Measurements from ENCODE around the gene CNN3.

The CNN3 gene

DNA sequence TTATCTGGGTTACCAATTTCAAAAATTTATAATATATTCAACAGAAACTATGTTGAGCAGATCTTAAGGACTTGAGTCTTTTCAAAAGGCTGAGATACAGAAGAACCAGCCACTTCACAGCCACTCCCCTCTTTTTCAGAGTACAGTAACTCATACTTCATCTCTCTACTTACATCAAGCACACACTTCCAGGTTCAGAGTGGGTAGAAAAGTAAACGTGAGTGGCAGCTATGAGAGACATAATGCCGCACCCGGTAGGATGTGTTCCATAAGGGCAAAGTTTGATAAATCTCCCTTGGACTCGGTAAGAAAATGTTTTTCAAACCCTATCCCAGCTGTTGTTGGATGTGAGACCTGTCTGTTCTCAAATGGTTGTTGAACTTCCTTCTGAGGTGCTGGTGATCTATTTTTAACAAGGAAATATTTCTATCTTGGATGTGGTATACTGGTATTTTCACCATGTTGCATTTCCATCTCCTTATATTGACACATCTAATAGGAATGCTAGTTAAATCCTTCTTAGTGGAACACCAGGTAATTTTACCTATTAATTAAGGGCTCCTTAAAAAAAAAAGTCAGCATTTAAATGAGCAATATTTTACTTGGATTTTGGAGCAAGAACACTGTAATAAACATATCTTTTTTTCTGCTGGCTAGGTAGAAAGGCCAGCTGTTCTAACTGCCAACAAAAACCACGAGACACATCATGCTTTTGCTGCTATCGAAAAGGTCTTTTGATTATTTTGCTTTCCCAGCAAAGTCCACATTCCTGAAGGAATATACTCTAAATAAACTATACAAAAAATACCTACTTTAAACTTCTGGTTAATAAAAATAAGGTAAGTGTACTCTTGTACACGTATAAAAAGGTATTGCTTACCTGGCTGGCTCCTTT is 28.2 kb downstream of the CNN3 start:
- no peaks in the 10 kb centered on the region for H3K4me1 Mint-ChIP-seq
- no peak overlapping the region for H3K4me3 Mint-ChIP-seq
- no peak for DNase-seq
- no peaks in the 10 kb centered on the region for H3K27me3 Mint-ChIP-seq
- peaks cover 3 to 4% of the 10 kb centered on the region in 2 donors for H3K36me3 Mint-ChIP-seq
- ATAC-seq (replicated peaks), result no peak
- no peaks in the 10 kb centered on the region for H3K9me3 Mint-ChIP-seq
- no peak overlapping the region for H3K27ac Mint-ChIP-seq

DNA sequence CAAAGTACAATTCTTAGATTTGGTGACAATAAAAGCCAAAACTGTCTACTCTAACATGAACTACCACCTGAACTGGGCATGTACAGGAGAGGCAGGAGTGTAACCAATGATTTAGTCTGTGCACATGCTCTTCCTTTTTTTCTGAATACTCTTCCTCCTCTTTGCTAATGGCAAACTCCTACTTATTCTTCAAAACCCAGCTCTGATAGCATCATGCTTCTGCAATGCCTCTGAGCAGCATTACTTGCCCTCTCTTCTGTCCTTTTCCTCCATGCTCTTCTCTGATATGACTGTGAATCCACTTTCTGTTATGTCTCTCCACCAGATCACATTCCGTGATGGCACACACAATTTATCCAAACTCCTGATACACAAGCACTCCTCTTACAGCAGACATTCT is 31.4 kb downstream of the CNN3 start:
- Mint-ChIP-seq H3K27me3 (no peaks in the 10 kb centered on the region), H3K9me3 (no peaks in the 10 kb centered on the region), H3K27ac (no peak overlapping the region), H3K36me3 (peaks cover 3 to 4% of the 10 kb centered on the region in 2 donors), H3K4me1 (no peaks in the 10 kb centered on the region), H3K4me3 (no peak overlapping the region)
- ATAC-seq (replicated peaks) (no peak), DNase-seq (no peak)

DNA sequence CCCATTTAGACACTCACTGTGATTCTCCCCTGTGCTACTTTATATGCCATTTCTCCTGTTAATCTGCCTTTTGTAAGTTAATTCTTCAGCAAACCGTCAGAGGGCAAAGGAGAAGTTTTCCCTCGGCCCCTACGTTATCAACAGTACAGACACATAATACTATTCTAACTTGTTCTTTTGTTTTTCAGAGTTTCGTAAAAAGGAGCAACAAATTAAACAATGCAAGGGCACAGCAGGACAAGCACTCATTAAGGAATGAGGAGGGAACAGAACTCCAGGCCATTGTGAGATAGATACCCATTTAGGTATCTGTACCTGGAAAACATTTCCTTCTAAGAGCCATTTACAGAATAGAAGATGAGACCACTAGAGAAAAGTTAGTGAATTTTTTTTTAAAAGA is 32.3 kb downstream of the CNN3 start:
- no peak overlapping the region for H3K4me3 Mint-ChIP-seq
- no peaks in the 10 kb centered on the region for H3K9me3 Mint-ChIP-seq
- peaks cover 3 to 7% of the 10 kb centered on the region in 2 donors for H3K36me3 Mint-ChIP-seq
- no peaks in the 10 kb centered on the region for H3K27me3 Mint-ChIP-seq
- H3K4me1 Mint-ChIP-seq, result no peaks in the 10 kb centered on the region
- no peak overlapping the region for H3K27ac Mint-ChIP-seq
- no peak for DNase-seq
- ATAC-seq (replicated peaks), result no peak

DNA sequence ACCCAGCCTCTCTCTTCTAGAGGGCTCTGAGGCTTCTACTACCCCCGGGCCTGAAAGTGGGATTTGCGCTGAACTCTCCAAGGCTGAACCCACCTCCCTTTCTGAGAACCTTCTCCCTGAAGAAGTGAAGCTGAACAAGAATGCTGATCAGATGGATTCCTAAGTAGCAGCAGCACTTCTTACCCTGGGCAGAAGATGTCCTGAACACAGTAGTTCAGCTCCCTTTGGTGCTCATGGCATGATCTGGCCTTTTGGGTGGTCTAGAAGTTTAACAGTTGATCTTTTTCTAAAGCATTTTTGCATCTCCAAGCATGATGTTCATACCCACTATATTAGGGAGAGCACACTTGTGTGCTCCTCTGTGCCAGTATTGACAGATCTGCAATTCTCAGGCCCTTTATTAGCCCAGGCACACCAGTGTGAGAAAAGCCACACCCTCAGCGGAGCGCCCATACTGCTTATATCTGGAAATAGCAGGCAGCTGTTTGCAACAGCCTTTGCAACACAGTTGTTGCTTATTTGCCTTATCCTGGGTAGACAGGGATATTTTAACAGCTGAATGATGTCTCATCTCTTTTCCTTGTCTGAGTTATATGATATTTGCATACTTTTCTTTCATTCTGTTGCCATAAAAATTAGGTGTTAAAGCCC is 34.2 kb downstream of the CNN3 start:
- Mint-ChIP-seq H3K36me3 (peaks cover 3 to 7% of the 10 kb centered on the region in 2 donors), H3K9me3 (no peaks in the 10 kb centered on the region), H3K27ac (no peak overlapping the region), H3K27me3 (no peaks in the 10 kb centered on the region), H3K4me3 (no peak overlapping the region), H3K4me1 (no peaks in the 10 kb centered on the region)
- ATAC-seq (replicated peaks) (no peak), DNase-seq (no peak)

DNA sequence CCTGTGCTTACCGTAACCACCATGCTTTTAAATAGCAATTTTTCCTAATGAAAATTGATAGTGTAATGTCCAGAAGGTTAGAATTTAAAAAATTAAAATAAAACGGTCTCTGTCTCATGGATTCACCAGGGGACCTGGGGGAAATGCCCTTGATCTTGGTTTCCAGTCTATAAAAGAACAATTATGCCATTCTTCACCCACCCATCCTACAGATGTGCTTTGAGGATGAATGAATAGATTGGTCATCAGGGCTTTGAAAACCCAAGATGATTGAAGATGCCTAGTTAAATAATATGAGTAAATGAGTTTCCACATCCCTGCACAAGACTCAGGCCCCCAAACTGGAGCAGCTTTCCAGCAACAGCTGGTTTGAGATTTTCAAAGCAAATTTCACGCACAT is 38.7 kb downstream of the CNN3 start:
- Mint-ChIP-seq H3K4me1 (peaks cover 3 to 8% of the 10 kb centered on the region in 2 donors), H3K4me3 (no peak overlapping the region), H3K9me3 (no peaks in the 10 kb centered on the region), H3K36me3 (peaks cover 0 to 3% of the 10 kb centered on the region in 2 donors), H3K27ac (no peak overlapping the region), H3K27me3 (no peaks in the 10 kb centered on the region)
- DNase-seq (no peak), ATAC-seq (replicated peaks) (no peak)

DNA sequence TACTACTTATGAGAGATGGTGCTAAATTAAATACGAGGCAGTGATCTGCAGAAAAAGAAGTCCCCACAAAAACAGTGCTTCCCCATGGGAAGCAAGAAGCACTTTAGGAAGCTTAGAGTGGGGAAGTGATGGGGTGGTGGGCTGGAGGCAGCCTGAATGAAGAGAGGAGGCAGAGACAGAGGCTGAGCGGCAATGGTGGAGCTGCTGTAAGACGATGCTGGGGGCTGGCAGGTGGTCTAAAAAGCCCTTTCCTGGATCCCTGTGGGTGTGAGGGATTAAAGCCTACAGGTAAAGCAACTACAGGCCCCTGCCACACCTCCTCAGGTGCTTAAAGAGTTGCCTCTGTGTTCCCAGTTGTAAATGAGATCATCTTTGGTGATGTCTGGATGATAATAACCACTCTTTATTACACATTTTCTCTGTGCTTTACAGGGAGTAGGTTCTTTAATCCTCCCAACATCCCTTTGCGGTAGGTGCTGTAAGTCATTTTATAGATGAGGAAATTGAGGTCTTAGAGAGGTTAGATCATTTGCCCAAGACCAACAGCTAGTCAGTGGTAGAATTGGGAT is 39.2 kb downstream of the CNN3 start:
- H3K4me1 Mint-ChIP-seq, result peaks cover 3 to 8% of the 10 kb centered on the region in 2 donors
- no peaks in the 10 kb centered on the region for H3K27me3 Mint-ChIP-seq
- DNase-seq (no peak), ATAC-seq (replicated peaks) (no peak)
- no peak overlapping the region for H3K4me3 Mint-ChIP-seq
- no peak overlapping the region for H3K27ac Mint-ChIP-seq
- H3K36me3 Mint-ChIP-seq, result peaks cover 0 to 3% of the 10 kb centered on the region in 2 donors
- H3K9me3 Mint-ChIP-seq, result no peaks in the 10 kb centered on the region

DNA sequence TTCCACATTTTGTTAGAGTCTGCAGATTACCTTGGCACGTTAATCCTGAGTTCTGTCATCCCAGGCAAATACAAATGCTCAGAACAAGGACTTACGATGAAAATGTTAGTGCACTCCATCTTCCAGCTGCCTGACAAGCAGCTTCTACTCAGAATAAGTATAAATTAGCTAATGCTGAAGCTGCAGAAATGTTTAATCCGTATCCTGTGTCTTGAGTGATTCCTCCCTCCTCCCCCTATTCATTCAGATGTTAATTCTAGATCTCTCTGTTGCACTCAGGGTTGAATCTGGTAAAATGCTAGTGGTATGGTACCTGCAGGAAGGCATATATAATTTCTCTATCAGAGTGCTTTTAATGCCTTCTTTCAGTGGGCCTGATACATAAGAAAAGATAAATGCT is 39.8 kb downstream of the CNN3 start:
- peaks cover 0 to 3% of the 10 kb centered on the region in 2 donors for H3K36me3 Mint-ChIP-seq
- no peak for DNase-seq
- peaks cover 3 to 8% of the 10 kb centered on the region in 2 donors for H3K4me1 Mint-ChIP-seq
- no peaks in the 10 kb centered on the region for H3K27me3 Mint-ChIP-seq
- H3K27ac Mint-ChIP-seq, result no peak overlapping the region
- H3K9me3 Mint-ChIP-seq, result no peaks in the 10 kb centered on the region
- no peak for ATAC-seq (replicated peaks)
- H3K4me3 Mint-ChIP-seq, result no peak overlapping the region

DNA sequence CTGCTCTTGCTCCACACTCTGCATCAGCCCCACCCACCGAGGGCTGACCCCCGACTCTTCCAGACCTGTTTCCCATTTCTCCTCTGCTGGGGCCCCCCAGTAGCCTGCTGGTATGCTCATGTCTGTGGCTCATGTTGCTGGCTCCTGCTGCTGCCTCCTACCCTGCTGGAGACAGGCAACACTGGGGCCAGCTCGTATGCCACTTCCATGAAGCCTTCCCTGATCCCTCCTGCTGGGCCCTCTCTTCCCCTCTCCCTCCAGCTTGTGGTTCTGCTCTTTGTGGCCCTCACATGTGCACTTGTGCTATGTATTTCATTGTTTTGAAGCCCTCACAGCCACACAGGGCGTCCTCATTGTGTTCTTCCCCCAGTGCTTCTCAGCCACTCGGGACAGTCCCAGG is 40.5 kb downstream of the CNN3 start:
- H3K27ac Mint-ChIP-seq, result no peak overlapping the region
- no peaks in the 10 kb centered on the region for H3K9me3 Mint-ChIP-seq
- H3K4me1 Mint-ChIP-seq, result peaks cover 3 to 8% of the 10 kb centered on the region in 2 donors
- H3K4me3 Mint-ChIP-seq, result no peak overlapping the region
- H3K27me3 Mint-ChIP-seq, result no peaks in the 10 kb centered on the region
- peaks cover 0 to 3% of the 10 kb centered on the region in 2 donors for H3K36me3 Mint-ChIP-seq
- DNase-seq (no peak), ATAC-seq (replicated peaks) (no peak)

DNA sequence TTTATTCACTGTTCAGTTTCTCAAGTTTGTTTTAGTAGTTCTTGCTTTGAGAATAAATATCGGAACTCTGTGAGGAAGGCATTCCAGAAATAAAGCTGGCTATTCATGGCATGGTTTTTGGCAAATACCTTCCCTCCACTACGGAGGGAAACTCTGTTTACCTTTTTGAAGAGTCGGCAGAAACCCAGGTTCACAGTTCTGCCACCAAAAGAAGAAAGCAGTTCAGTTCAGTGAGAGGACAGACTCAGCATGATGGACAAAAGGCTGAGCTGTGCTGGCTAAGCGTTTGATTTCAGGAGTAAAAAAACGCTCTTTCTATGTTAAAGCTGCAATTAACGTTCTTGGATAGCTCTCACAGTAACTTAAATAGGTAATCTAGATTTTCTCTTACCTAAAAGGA is 42.4 kb downstream of the CNN3 start:
- Mint-ChIP-seq H3K36me3 (no peaks in the 10 kb centered on the region), H3K27ac (no peak overlapping the region), H3K27me3 (no peaks in the 10 kb centered on the region), H3K9me3 (no peaks in the 10 kb centered on the region), H3K4me1 (peaks cover 3 to 8% of the 10 kb centered on the region in 2 donors), H3K4me3 (no peak overlapping the region)
- no peak for ATAC-seq (replicated peaks)
- no peak for DNase-seq

DNA sequence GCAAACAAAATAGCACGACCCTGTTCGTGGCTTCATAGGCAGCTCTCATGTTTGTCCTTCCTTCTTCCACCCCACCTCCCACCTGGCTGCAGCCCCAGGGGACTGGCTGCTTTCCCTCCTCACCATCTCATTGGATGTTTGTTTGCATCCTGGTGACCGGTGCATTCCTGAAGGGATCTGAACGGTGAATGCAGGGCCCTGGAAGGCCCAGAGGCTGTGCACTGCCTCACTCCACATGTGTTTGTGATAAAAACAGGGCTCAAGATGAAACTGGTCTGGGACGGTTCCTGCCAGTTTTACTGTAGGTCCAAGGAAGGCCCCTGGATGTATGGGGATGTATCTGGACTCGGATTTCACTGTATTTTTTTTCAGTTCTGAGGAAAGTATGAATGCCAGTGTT is 42.8 kb downstream of the CNN3 start:
- DNase-seq, result no peak
- no peaks in the 10 kb centered on the region for H3K36me3 Mint-ChIP-seq
- H3K9me3 Mint-ChIP-seq, result no peaks in the 10 kb centered on the region
- no peaks in the 10 kb centered on the region for H3K27me3 Mint-ChIP-seq
- peaks cover 3 to 8% of the 10 kb centered on the region in 2 donors for H3K4me1 Mint-ChIP-seq
- ATAC-seq (replicated peaks), result no peak
- no peak overlapping the region for H3K4me3 Mint-ChIP-seq
- peak overlapping the region; percentile 20 for H3K27ac Mint-ChIP-seq

DNA sequence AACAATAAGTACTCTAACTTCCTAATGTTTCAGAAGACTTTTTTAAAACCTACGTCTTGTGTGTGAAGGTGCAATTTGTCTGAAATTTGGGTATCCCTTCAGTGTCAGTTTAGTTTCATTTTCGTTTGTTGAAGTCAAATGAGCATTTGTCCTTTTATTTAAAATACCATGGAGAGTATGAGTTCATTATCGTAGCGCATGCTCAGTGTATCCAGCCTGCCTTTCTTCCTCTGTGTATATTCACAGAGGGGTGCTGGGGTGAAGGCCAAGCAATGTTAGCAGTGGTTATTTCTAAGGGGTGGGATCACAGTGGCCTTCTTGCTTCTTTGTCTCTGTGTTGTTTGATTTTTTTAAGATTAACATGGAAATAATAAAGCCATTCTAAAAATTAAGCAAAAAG is 43.2 kb downstream of the CNN3 start:
- no peaks in the 10 kb centered on the region for H3K9me3 Mint-ChIP-seq
- H3K27ac Mint-ChIP-seq, result no peak overlapping the region

DNA sequence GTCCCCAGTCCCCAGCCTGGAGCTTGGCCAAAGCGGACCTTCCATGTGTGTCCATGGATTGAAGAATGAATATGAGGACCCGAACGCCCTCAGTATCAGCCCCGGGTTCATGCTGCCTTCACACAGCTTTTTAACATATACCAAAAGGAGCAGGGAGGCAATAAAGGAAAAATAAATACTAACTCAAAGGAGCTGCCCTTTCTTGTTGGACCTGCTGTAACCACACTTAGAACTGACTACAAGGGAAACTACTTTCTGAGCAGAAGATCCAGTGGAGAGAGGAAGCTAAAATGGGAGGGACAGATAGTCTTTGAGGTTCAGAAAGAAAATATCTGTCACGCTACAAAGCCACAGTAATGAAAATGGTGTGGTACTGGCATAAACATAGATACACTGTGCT is 48.6 kb downstream of the CNN3 start:
- H3K36me3 Mint-ChIP-seq, result no peaks in the 10 kb centered on the region
- peaks cover 14 to 20% of the 10 kb centered on the region in 2 donors for H3K27me3 Mint-ChIP-seq
- H3K9me3 Mint-ChIP-seq, result no peaks in the 10 kb centered on the region
- H3K27ac Mint-ChIP-seq, result no peak overlapping the region
- DNase-seq, result no peak
- H3K4me3 Mint-ChIP-seq, result no peak overlapping the region
- no peak for ATAC-seq (replicated peaks)
- H3K4me1 Mint-ChIP-seq, result peaks cover 0 to 1% of the 10 kb centered on the region in 2 donors

More for the DNA sequence above, 43.2 kb downstream of the CNN3 start:
- Mint-ChIP-seq H3K4me3 (no peak overlapping the region), H3K27me3 (no peaks in the 10 kb centered on the region), H3K36me3 (no peaks in the 10 kb centered on the region), H3K4me1 (peaks cover 3 to 8% of the 10 kb centered on the region in 2 donors)
- ATAC-seq (replicated peaks) (peak; percentile 53 to 69), DNase-seq (no peak)

DNA sequence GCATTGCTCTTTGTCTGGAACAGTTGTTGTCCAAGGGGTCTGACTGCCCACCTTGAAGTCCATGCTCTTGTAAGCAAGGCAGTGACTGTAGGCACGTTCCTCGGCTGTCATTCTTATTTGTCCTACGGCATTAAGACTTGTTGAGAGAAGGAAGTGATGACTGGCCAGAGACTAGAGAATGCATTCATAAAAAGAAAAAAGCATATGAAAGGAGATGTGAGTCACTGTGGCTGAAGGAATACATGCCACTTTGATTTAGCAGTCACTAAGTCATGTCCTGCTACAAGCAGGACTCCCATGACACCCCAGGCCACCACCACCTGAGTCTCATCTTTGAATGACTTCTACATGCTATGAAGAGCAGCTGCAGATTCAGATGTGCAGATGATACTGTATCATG is 50.5 kb downstream of the CNN3 start:
- Mint-ChIP-seq H3K9me3 (no peaks in the 10 kb centered on the region), H3K27ac (no peak overlapping the region), H3K36me3 (no peaks in the 10 kb centered on the region), H3K27me3 (peaks cover 14 to 20% of the 10 kb centered on the region in 2 donors), H3K4me3 (no peak overlapping the region), H3K4me1 (no peaks in the 10 kb centered on the region)
- ATAC-seq (replicated peaks) (no peak), DNase-seq (no peak)

DNA sequence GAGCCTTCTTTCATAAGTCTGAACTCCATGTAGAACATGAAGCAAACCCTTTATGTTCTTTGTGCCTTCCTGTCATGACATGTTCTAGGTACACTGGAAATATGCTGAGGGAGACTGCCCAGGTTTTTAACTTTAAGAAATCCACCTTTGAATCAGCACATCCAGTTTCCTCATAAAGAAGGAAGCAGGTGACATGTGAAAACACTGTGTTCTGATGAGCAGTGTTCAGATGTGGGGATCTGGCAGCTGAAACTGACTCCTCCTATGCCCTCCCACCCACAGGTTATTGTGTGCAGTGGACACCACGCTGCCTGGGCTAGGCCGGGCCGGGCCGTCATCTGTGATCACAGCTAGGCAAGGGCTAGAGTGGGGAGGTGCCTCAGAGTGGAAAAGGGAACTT is 51.1 kb downstream of the CNN3 start:
- peaks cover 14 to 20% of the 10 kb centered on the region in 2 donors for H3K27me3 Mint-ChIP-seq
- DNase-seq, result no peak
- no peaks in the 10 kb centered on the region for H3K36me3 Mint-ChIP-seq
- peak in 1 of 2 donors; percentile 14 for ATAC-seq (replicated peaks)
- no peaks in the 10 kb centered on the region for H3K9me3 Mint-ChIP-seq
- H3K4me3 Mint-ChIP-seq, result no peak overlapping the region
- H3K4me1 Mint-ChIP-seq, result no peaks in the 10 kb centered on the region
- H3K27ac Mint-ChIP-seq, result no peak overlapping the region

DNA sequence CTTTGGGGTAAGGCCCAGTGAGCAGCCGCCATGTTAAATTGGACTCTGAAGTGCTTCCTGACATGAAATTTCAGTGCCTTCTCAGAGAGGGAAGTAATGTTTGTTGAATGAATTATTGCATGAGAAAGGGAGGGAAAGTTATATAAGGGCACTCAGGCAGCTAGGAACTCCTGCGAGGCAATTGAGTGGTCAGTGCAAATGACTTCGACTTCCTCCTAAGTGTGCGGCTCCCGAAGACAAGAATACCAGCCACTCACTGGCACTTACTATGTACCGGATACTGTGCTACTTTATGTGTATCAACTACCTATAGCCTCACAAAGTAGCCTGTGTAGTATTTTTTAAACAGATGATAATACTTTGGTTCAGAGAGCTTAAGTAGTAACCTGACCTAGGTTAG is 52.5 kb downstream of the CNN3 start:
- Mint-ChIP-seq H3K27me3 (peaks cover 14 to 20% of the 10 kb centered on the region in 2 donors), H3K36me3 (no peaks in the 10 kb centered on the region), H3K4me1 (no peaks in the 10 kb centered on the region), H3K4me3 (no peak overlapping the region), H3K27ac (no peak overlapping the region), H3K9me3 (no peaks in the 10 kb centered on the region)
- no peak for DNase-seq
- no peak for ATAC-seq (replicated peaks)
